Measurements from ENCODE around the gene ARHGDIB.

Gene ARHGDIB

DNA sequence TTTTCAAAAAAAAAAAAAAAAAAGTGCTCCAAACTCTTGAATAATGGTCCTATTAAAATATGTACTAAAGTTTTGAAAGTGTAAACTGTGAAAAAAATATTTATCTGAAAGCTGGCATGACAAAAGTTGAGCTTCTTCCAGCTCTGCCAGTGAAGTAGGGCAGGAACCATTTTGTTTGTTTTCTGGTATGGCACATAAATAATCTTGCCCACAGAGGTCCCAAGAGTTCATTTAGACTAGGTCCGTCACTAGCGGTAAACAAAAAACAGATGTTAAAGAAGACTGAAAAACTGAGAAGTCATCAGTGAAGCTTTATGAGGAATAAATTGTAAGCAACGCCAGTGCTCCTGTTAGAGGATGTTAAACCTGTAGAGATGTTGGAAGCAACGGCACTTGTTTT lies 30.0 kb downstream of the ARHGDIB start:
- Histone ChIP-seq H3K4me3 (ENCODE audit: low read depth, low read length) (no peak overlapping the region), H3K36me3 (no peaks in the 10 kb centered on the region), H3K9me3 (no peaks in the 10 kb centered on the region), H3K4me1 (peaks cover 15% of the 10 kb centered on the region), H3K27me3 (no peaks in the 10 kb centered on the region)
- no peak for DNase-seq
- TF ChIP-seq, protein P1, sequence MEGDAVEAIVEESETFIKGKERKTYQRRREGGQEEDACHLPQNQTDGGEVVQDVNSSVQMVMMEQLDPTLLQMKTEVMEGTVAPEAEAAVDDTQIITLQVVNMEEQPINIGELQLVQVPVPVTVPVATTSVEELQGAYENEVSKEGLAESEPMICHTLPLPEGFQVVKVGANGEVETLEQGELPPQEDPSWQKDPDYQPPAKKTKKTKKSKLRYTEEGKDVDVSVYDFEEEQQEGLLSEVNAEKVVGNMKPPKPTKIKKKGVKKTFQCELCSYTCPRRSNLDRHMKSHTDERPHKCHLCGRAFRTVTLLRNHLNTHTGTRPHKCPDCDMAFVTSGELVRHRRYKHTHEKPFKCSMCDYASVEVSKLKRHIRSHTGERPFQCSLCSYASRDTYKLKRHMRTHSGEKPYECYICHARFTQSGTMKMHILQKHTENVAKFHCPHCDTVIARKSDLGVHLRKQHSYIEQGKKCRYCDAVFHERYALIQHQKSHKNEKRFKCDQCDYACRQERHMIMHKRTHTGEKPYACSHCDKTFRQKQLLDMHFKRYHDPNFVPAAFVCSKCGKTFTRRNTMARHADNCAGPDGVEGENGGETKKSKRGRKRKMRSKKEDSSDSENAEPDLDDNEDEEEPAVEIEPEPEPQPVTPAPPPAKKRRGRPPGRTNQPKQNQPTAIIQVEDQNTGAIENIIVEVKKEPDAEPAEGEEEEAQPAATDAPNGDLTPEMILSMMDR (IDR thresholded peaks at IDR 0.05; ENCODE audit: low read depth, low read length) = no peak

DNA sequence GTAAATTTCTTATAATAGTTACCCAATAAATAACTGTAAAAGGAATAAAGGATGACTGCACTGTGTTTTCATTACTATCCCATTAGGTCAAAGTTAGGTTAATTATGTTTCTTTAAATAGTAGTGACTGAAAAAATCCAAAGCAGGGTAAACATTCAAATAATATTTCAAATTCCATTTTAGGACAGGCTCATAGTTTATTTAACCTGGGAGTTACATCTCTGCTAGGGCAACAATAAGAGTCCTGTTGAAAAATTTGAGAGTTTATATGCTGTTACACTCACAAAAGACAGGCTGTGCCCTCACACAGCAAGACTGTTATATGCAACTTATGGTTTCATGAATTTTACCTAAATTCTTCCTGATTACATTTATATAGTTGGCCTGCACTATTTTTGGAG lies 31.1 kb downstream of the ARHGDIB start:
- peaks cover 13% of the 10 kb centered on the region for H3K4me1 ChIP-seq
- H3K27me3 ChIP-seq = no peaks in the 10 kb centered on the region
- no peaks in the 10 kb centered on the region for H3K9me3 ChIP-seq
- TF ChIP-seq, protein P1 (IDR thresholded peaks at IDR 0.05; ENCODE audit: low read depth, low read length) = no peak
- no peak for DNase-seq
- no peaks in the 10 kb centered on the region for H3K36me3 ChIP-seq
- no peak overlapping the region for H3K4me3 ChIP-seq (ENCODE audit: low read depth, low read length)

- no peaks in the 10 kb centered on the region for H3K9me3 ChIP-seq
- no peaks in the 10 kb centered on the region for H3K36me3 ChIP-seq
- no peak overlapping the region for H3K4me3 ChIP-seq (ENCODE audit: low read depth, low read length)
- H3K27me3 ChIP-seq = no peaks in the 10 kb centered on the region
- peaks cover 13% of the 10 kb centered on the region for H3K4me1 ChIP-seq
- TF ChIP-seq, protein P1 (IDR thresholded peaks at IDR 0.05; ENCODE audit: low read depth, low read length) = no peak
- no peak for DNase-seq
These were observed 32.5 kb downstream of the ARHGDIB start for GRCh38 chr12:14928931-14929330.

- Histone ChIP-seq H3K4me1 (peaks cover 13% of the 10 kb centered on the region), H3K4me3 (ENCODE audit: low read depth, low read length) (no peak overlapping the region), H3K36me3 (no peaks in the 10 kb centered on the region), H3K27me3 (no peaks in the 10 kb centered on the region), H3K9me3 (no peaks in the 10 kb centered on the region)
- DNase-seq = no peak
- TF ChIP-seq, protein P1 (IDR thresholded peaks at IDR 0.05; ENCODE audit: low read depth, low read length) = no peak
These were observed 34.1 kb downstream of the ARHGDIB start for GRCh38 chr12:14927267-14927666.

GRCh38 chr12:14924541-14924940 lies 36.9 kb downstream of the ARHGDIB start:
- H3K4me3 ChIP-seq (ENCODE audit: low read depth, low read length) = no peak overlapping the region
- H3K9me3 ChIP-seq = no peaks in the 10 kb centered on the region
- no peaks in the 10 kb centered on the region for H3K27me3 ChIP-seq
- peaks cover 13% of the 10 kb centered on the region for H3K4me1 ChIP-seq
- TF ChIP-seq, protein P1 (IDR thresholded peaks at IDR 0.05; ENCODE audit: low read depth, low read length) = no peak
- DNase-seq = no peak
- H3K36me3 ChIP-seq = no peaks in the 10 kb centered on the region

GRCh38 chr12:14923944-14924343 lies 37.5 kb downstream of the ARHGDIB start:
- Histone ChIP-seq H3K27me3 (no peaks in the 10 kb centered on the region), H3K9me3 (no peaks in the 10 kb centered on the region), H3K4me1 (peaks cover 10% of the 10 kb centered on the region), H3K36me3 (no peaks in the 10 kb centered on the region), H3K4me3 (ENCODE audit: low read depth, low read length) (no peak overlapping the region)
- no peak for DNase-seq
- TF ChIP-seq, protein P1 (IDR thresholded peaks at IDR 0.05; ENCODE audit: low read depth, low read length) = no peak

Measured in BE2C (cell line).